Liver (tissue), 3 donors: ENCODE data around the gene JAZF1.

Source experiments
- MAX ChIP-seq: IDR thresholded peaks from 2 replicates; pipeline ENCODE4 v1.6.1; 2016; ENCODE audit warnings: antibody characterized with exemption
- TAF1 ChIP-seq: conservative IDR thresholded peaks from 2 replicates; pipeline ENCODE4 v1.6.1; 2016; ENCODE audit warnings: antibody characterized with exemption, mild to moderate bottlenecking
- YY1 ChIP-seq: IDR thresholded peaks from 2 replicates; pipeline ENCODE4 v1.6.1; 2016; ENCODE audit warnings: antibody characterized with exemption, mild to moderate bottlenecking
- TF ChIP-seq, protein P1 (sequence below): IDR thresholded peaks from 2 replicates; pipeline ENCODE4 v1.6.1; 2016; ENCODE audit warnings: antibody characterized with exemption, mild to moderate bottlenecking
- TF ChIP-seq, protein P2 (sequence below): fragments of 150-350 bp; IDR thresholded peaks from 2 replicates; pipeline ENCODE4 v1.5.1; 2017; ENCODE audit warnings: improper control_type of control experiment, low read depth, low read length; ENCODE audit not compliant: missing input control
- donor health status: healthy.
- donor health status: healthy.

DNA sequence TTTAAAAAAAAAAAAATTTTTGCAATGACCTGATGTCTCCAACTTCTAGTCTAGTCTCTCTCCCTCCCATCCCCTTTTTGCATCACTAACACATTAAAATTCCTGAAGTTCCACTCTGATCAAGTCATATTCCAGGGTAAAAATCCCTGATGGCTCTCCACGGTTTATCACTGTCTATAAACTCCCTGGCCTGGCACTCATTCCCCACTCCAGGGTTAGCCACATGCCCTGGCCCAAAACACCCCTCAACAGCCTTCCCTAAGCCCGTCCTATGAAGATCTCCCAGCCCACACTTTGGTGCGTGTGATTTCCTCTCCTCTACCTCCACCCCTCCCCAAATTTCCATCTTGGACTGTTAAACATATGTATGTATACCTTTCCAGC is 125.4 kb downstream of the JAZF1 start:
- TF ChIP-seq, protein P1, sequence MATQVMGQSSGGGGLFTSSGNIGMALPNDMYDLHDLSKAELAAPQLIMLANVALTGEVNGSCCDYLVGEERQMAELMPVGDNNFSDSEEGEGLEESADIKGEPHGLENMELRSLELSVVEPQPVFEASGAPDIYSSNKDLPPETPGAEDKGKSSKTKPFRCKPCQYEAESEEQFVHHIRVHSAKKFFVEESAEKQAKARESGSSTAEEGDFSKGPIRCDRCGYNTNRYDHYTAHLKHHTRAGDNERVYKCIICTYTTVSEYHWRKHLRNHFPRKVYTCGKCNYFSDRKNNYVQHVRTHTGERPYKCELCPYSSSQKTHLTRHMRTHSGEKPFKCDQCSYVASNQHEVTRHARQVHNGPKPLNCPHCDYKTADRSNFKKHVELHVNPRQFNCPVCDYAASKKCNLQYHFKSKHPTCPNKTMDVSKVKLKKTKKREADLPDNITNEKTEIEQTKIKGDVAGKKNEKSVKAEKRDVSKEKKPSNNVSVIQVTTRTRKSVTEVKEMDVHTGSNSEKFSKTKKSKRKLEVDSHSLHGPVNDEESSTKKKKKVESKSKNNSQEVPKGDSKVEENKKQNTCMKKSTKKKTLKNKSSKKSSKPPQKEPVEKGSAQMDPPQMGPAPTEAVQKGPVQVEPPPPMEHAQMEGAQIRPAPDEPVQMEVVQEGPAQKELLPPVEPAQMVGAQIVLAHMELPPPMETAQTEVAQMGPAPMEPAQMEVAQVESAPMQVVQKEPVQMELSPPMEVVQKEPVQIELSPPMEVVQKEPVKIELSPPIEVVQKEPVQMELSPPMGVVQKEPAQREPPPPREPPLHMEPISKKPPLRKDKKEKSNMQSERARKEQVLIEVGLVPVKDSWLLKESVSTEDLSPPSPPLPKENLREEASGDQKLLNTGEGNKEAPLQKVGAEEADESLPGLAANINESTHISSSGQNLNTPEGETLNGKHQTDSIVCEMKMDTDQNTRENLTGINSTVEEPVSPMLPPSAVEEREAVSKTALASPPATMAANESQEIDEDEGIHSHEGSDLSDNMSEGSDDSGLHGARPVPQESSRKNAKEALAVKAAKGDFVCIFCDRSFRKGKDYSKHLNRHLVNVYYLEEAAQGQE = no peak
- TF ChIP-seq, protein P2, sequence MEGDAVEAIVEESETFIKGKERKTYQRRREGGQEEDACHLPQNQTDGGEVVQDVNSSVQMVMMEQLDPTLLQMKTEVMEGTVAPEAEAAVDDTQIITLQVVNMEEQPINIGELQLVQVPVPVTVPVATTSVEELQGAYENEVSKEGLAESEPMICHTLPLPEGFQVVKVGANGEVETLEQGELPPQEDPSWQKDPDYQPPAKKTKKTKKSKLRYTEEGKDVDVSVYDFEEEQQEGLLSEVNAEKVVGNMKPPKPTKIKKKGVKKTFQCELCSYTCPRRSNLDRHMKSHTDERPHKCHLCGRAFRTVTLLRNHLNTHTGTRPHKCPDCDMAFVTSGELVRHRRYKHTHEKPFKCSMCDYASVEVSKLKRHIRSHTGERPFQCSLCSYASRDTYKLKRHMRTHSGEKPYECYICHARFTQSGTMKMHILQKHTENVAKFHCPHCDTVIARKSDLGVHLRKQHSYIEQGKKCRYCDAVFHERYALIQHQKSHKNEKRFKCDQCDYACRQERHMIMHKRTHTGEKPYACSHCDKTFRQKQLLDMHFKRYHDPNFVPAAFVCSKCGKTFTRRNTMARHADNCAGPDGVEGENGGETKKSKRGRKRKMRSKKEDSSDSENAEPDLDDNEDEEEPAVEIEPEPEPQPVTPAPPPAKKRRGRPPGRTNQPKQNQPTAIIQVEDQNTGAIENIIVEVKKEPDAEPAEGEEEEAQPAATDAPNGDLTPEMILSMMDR = no peak
- TF ChIP-seq TAF1 = no peak
- no peak for TF ChIP-seq MAX
- no peak for TF ChIP-seq YY1
